WI38 (cell line): ENCODE data around the gene ANKRD55.

ENCODE experiments used
- H3K4me3 ChIP-seq: 2 replicates; pipeline ENCODE4 v1.5.1; 2011; ENCODE audit warnings: low read depth, mild to moderate bottlenecking, control low read depth, low read length
- CTCF ChIP-seq: IDR thresholded peaks from 2 replicates; pipeline ENCODE4 v1.5.1; 2012; ENCODE audit warnings: low read depth, mild to moderate bottlenecking, control low read depth, low read length

The ANKRD55 gene

DNA sequence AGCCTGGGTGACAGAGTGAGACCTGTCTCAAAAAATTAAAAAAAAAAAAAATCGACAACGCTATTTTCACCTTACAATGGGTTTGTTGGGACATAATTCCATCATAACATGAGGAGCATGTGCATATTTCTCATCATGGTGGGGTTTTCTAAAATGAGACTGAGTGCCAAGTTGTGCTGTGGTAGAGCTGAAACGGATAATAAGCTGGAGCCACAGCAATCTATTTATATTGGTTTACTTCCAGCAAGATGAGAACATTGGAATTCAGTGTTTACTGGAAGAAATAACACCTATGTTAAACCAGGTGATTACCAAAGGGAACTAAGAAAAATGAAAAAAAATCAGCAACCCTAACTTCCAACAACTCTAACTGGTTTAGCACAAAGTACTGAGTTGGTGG is 136.1 kb downstream of the ANKRD55 start:
- no peak overlapping the region for H3K4me3 ChIP-seq

GRCh38 chr5:56095579-56096102 is 137.5 kb downstream of the ANKRD55 start:
- H3K4me3 ChIP-seq, result no peak overlapping the region
- no peak for TF ChIP-seq CTCF

More for the DNA sequence above, 136.1 kb downstream of the ANKRD55 start:
- TF ChIP-seq CTCF, result no peak

DNA sequence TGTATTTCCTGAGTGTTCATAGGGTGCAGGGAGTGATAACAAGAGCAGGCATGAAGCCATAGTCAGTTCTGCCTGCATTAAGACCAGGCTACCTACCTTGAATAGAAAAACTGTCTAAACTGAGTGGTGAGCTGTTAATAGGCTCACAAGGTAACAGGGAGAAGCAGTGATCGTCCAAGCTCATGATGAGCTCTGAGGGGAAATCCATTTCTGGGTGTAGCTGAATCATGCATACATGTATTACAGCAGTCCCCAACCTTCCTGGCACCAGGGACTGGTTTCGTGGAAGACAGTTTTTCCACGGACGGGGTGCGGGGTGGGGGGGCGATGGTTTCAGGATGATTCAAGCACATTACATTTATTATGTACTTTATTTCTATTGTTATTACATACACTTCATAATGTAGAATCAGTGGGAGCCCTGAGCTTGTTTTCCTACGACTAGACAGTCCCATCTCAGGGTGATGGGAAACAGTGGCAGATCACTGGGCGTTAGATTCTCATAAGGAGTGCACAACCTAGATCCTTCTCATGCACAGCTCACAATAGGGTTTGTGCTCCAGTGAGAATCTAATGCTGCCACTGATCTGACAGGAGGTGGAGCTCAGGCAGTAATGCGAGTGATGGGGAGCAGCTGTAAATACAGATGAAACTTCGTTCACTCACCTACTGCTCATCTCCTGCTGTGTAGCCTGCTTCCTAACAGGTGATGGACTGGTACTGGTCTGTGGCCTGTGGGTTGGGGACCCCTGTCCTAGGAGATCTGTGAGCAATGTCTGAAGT is 138.4 kb downstream of the ANKRD55 start:
- no peak overlapping the region for H3K4me3 ChIP-seq
- no peak for TF ChIP-seq CTCF

- H3K4me3 ChIP-seq, result no peak overlapping the region
- TF ChIP-seq CTCF, result no peak
Measured at GRCh38 chr5:56093970-56094369, 139.2 kb downstream of the ANKRD55 start.

DNA sequence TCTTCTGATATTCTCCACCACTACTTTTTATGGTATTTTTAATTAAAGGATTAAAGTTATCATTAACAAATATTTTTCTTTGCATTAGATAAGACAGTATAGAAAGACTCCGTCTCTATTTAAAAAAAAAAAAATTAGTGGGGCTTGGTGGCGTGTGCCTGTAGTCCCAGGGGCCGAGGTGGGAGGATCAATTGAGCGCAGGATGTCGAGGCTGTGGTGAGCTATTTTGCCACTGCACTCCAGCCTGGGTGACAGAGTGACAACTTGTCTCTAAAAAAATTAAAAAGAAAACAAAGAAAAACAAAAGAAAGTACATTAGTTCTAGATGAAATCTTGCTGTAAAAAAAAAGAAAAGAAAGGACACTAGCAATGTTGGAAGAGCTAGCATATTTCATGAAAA is 141.0 kb downstream of the ANKRD55 start:
- no peak for TF ChIP-seq CTCF
- H3K4me3 ChIP-seq, result no peak overlapping the region

- H3K4me3 ChIP-seq, result no peak overlapping the region
- no peak for TF ChIP-seq CTCF
Measured at GRCh38 chr5:56091664-56092063, 141.5 kb downstream of the ANKRD55 start.

- no peak overlapping the region for H3K4me3 ChIP-seq
- TF ChIP-seq CTCF, result no peak
Measured at GRCh38 chr5:56090793-56091460, 142.2 kb downstream of the ANKRD55 start.
